ENCODE results near the gene GATA2.

The GATA2 gene

GRCh38 chr3:128430301-128430700, 62.7 kb downstream of the GATA2 start:
- DNase-seq: no peak

GRCh38 chr3:128429751-128430150, 63.2 kb downstream of the GATA2 start:
- no peak for DNase-seq
